HepG2 (cell line): ENCODE data around the gene TUBB. TPM values are rescaled to one million over a fixed set of nuclear protein-coding genes. Genes with fewer than 3 reads are reported as not detected.

Source experiments
- CHD2 ChIP-seq: IDR thresholded peaks from 2 replicates; pipeline ENCODE4 v1.6.1; 2011; ENCODE audit warnings: low read depth, low read length, improper control_type of control experiment
- DMAP1 ChIP-seq: IDR thresholded peaks from 2 replicates; pipeline ENCODE4 v1.6.1; 2016
- HDAC1 ChIP-seq: sonication (generic); formaldehyde crosslinking; IDR thresholded peaks from 2 replicates; pipeline ENCODE4 v1.5.1; 2020; ENCODE audit warnings: mild to moderate bottlenecking, missing genetic modification reagents
- HES4 ChIP-seq: sonication (generic); formaldehyde crosslinking; IDR thresholded peaks from 2 replicates; pipeline ENCODE4 v1.9.0; 2021; ENCODE audit warnings: mild to moderate bottlenecking, missing genetic modification reagents, borderline replicate concordance
- IRF2 ChIP-seq: IDR thresholded peaks from 2 replicates; pipeline ENCODE4 v1.6.1; 2018; ENCODE audit warnings: missing genetic modification reagents, missing compliant biosample characterization
- MAFK ChIP-seq, 2 experiments: IDR thresholded peaks in 1 of 2; conservative IDR thresholded peaks in 1 of 2; 2 replicates each; pipeline ENCODE4 v1.6.1; 2011; ENCODE audit warnings: improper control_type of control experiment in 2 of 2, low read length in 2 of 2
- MLLT10 ChIP-seq: sonication (generic); formaldehyde crosslinking; IDR thresholded peaks from 2 replicates; pipeline ENCODE4 v1.4.0; 2020; ENCODE audit warnings: missing genetic modification reagents
- MTA3 ChIP-seq: sonication (generic); formaldehyde crosslinking; IDR thresholded peaks from 2 replicates; pipeline ENCODE4 v1.4.0; 2020; ENCODE audit warnings: missing genetic modification reagents
- NAIF1 ChIP-seq: sonication (generic); formaldehyde crosslinking; IDR thresholded peaks from 2 replicates; pipeline ENCODE4 v1.5.0; 2020; ENCODE audit warnings: mild to moderate bottlenecking, missing genetic modification reagents, borderline replicate concordance
- NFATC3 ChIP-seq: sonication (generic); formaldehyde crosslinking; IDR thresholded peaks from 2 replicates; pipeline ENCODE4 v1.5.1; 2020; ENCODE audit warnings: mild to moderate bottlenecking, missing genetic modification reagents
- RXRA ChIP-seq: sonication (generic); formaldehyde crosslinking; IDR thresholded peaks from 2 replicates; pipeline ENCODE4 v1.5.1; 2020; ENCODE audit warnings: missing genetic modification reagents
- SRSF9 ChIP-seq: fragments of 200-400 bp; formaldehyde crosslinking; IDR thresholded peaks from 2 replicates; pipeline ENCODE4 v1.6.1; 2018; ENCODE audit warnings: borderline replicate concordance, mild to moderate bottlenecking, low read depth, low read length; ENCODE audit not compliant: insufficient read depth, poor library complexity, severe bottlenecking
- TEAD2 ChIP-seq: sonication (generic); formaldehyde crosslinking; IDR thresholded peaks from 2 replicates; pipeline ENCODE4 v1.9.0; 2021; ENCODE audit warnings: missing genetic modification reagents
- ZC3H4 ChIP-seq: sonication (generic); formaldehyde crosslinking; IDR thresholded peaks from 2 replicates; pipeline ENCODE4 v1.4.0; 2020; ENCODE audit warnings: missing genetic modification reagents, borderline replicate concordance
- ZNF557 ChIP-seq: sonication (generic); formaldehyde crosslinking; IDR thresholded peaks from 2 replicates; pipeline ENCODE4 v1.4.0; 2020; ENCODE audit warnings: missing genetic modification reagents
- ZNF747 ChIP-seq: sonication (generic); formaldehyde crosslinking; IDR thresholded peaks from 2 replicates; pipeline ENCODE4 v1.8.1; 2023; ENCODE audit warnings: missing genetic modification reagents, mild to moderate bottlenecking, borderline replicate concordance
- ZNF772 ChIP-seq: sonication (generic); formaldehyde crosslinking; IDR thresholded peaks from 2 replicates; pipeline ENCODE4 v1.5.0; 2020; ENCODE audit warnings: mild to moderate bottlenecking, missing genetic modification reagents
- ZNF839 ChIP-seq: sonication (generic); formaldehyde crosslinking; IDR thresholded peaks from 2 replicates; pipeline ENCODE4 v1.4.0; 2020; ENCODE audit warnings: missing genetic modification reagents, mild to moderate bottlenecking, borderline replicate concordance
- polyA plus RNA-seq, 8 experiments: library from polyadenylated mRNA; depleted of rRNA in 3 of 8; stranded (reverse) in 7 of 8; unstranded in 1 of 8; fragments of >200 nt; fragmentation: Illumina TruSeq in 4 of 8; extraction: Trizol in 4 of 8; gene quantifications; 2 replicates each; pipeline versions ENCODE4 v1.2.1 to v1.2.3, GENCODE V29; 2011 to 2016; ENCODE audit warnings: low read depth in 4 of 8, missing spikeins in 1 of 8, mixed read lengths in 1 of 8; ENCODE audit not compliant: insufficient read depth in 1 of 8
- total RNA-seq, 5 experiments: library from RNA; depleted of rRNA; stranded (reverse); fragments of >200 nt; fragmentation: Illumina TruSeq; extraction: Trizol; gene quantifications; 2 replicates each; pipeline ENCODE4 v1.2.3, GENCODE V29; 2016; ENCODE audit warnings: low read depth in 1 of 5
- TF ChIP-seq, protein P1 (sequence below): sonication (generic); formaldehyde crosslinking; IDR thresholded peaks from 2 replicates; pipeline ENCODE4 v1.4.0; 2020; ENCODE audit warnings: missing genetic modification reagents, mild to moderate bottlenecking, borderline replicate concordance
- TF ChIP-seq, protein P2 (sequence below): fragments of 450-650 bp; IDR thresholded peaks from 2 replicates; pipeline ENCODE4 v1.6.1; 2017
- TF ChIP-seq, protein P3 (sequence below): sonication (generic); formaldehyde crosslinking; conservative IDR thresholded peaks from 2 replicates; pipeline ENCODE4 v1.8.0; 2022; ENCODE audit warnings: missing genetic modification reagents
- TF ChIP-seq, protein P4 (sequence below): IDR thresholded peaks from 2 replicates; pipeline ENCODE4 v1.6.1; 2016

The TUBB gene
- total and polyA plus RNA-seq, 2 of the 13 experiments (the other 11 are each of a cell fraction or from before 2014, with no cell fraction given): 911 to 1,163 TPM

DNA sequence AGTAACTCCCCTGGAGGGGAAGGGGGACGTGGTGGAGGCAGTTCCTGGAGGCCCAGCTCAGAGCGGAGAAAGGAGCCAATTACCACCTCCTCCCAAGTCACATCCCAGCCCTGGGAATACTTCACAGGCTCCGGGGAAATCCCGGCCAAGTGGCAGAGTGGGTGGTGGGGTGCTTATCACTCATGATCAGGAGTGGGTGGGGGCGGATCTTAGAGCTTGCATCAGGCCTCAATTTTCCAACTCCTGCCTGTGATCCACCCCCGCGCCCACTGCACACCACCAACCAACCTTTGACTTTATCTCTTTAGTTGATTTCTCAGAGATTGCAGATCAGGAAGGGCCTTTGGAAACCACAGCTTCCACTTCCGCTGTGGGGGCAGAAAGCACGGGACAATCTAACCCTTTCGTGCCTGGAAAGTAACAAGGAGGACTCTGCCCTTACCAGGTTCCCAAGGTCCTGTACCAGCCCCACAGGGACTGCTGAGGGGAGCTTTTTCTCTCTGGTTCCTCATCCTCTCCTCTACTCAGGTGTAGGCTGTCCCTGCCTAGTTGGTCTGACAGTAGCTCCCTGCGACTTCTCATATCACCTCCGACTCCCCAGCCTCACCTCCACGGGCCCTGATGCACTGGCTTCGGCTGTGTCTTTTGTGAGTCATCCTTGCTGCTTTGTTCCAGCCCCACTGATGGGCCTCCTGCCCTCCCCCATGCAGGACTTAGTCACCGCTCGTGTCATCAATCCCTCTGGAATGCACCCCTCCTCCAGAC is 49.1 kb downstream of the TUBB start (continued):
- TF ChIP-seq, protein P1, sequence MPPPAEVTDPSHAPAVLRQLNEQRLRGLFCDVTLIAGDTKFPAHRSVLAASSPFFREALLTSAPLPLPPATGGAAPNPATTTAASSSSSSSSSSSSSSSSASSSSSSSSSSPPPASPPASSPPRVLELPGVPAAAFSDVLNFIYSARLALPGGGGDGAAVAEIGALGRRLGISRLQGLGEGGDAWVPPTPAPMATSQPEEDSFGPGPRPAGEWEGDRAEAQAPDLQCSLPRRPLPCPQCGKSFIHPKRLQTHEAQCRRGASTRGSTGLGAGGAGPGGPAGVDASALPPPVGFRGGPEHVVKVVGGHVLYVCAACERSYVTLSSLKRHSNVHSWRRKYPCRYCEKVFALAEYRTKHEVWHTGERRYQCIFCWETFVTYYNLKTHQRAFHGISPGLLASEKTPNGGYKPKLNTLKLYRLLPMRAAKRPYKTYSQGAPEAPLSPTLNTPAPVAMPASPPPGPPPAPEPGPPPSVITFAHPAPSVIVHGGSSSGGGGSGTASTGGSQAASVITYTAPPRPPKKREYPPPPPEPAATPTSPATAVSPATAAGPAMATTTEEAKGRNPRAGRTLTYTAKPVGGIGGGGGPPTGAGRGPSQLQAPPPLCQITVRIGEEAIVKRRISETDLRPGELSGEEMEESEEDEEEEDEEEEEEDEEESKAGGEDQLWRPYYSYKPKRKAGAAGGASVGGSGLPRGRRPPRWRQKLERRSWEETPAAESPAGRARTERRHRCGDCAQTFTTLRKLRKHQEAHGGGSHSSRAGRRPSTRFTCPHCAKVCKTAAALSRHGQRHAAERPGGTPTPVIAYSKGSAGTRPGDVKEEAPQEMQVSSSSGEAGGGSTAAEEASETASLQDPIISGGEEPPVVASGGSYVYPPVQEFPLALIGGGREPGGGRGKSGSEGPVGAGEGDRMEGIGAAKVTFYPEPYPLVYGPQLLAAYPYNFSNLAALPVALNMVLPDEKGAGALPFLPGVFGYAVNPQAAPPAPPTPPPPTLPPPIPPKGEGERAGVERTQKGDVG (CRISPR knock-in tag): no peak
- TF ChIP-seq ZC3H4 (CRISPR knock-in tag) (peak; percentile 14; the same call in 1 of the 2 replicates), TEAD2 (CRISPR knock-in tag) (no peak), MTA3 (CRISPR knock-in tag) (no peak), SRSF9 (no peak), ZNF557 (CRISPR knock-in tag) (no peak), MAFK (conservative IDR thresholded peaks at IDR 0.05 in 1 of 2, IDR thresholded peaks at IDR 0.05 in 1 of 2; ENCODE audit: low read length in 2 of 2) (no peak), HDAC1 (peak; percentile 90), RXRA (peak; percentile 90), MLLT10 (CRISPR knock-in tag) (no peak), IRF2 (peak; percentile 86; the same call in 1 of the 2 replicates), DMAP1 (CRISPR knock-in tag) (peak; percentile 82), NAIF1 (CRISPR knock-in tag) (peak; percentile 91; the same call in 1 of the 2 replicates), NFATC3 (0 out of 2 replicates have a peak, but pooled peaks have one; percentile 31), CHD2 (peak; percentile 45; the same call in 1 of the 2 replicates), HES4 (peak; percentile 77), ZNF772 (CRISPR knock-in tag) (no peak), ZNF839 (CRISPR knock-in tag) (no peak), ZNF747 (CRISPR knock-in tag) (no peak)
- TF ChIP-seq, protein P2, sequence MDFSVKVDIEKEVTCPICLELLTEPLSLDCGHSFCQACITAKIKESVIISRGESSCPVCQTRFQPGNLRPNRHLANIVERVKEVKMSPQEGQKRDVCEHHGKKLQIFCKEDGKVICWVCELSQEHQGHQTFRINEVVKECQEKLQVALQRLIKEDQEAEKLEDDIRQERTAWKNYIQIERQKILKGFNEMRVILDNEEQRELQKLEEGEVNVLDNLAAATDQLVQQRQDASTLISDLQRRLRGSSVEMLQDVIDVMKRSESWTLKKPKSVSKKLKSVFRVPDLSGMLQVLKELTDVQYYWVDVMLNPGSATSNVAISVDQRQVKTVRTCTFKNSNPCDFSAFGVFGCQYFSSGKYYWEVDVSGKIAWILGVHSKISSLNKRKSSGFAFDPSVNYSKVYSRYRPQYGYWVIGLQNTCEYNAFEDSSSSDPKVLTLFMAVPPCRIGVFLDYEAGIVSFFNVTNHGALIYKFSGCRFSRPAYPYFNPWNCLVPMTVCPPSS: no peak
- TF ChIP-seq, protein P3, sequence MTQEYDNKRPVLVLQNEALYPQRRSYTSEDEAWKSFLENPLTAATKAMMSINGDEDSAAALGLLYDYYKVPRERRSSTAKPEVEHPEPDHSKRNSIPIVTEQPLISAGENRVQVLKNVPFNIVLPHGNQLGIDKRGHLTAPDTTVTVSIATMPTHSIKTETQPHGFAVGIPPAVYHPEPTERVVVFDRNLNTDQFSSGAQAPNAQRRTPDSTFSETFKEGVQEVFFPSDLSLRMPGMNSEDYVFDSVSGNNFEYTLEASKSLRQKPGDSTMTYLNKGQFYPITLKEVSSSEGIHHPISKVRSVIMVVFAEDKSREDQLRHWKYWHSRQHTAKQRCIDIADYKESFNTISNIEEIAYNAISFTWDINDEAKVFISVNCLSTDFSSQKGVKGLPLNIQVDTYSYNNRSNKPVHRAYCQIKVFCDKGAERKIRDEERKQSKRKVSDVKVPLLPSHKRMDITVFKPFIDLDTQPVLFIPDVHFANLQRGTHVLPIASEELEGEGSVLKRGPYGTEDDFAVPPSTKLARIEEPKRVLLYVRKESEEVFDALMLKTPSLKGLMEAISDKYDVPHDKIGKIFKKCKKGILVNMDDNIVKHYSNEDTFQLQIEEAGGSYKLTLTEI: no peak
- TF ChIP-seq, protein P4, sequence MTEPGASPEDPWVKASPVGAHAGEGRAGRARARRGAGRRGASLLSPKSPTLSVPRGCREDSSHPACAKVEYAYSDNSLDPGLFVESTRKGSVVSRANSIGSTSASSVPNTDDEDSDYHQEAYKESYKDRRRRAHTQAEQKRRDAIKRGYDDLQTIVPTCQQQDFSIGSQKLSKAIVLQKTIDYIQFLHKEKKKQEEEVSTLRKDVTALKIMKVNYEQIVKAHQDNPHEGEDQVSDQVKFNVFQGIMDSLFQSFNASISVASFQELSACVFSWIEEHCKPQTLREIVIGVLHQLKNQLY (CRISPR knock-in tag): peak; percentile 68
